K562 (cell line): ENCODE data around the gene MED22. TPM values are rescaled to one million over a fixed set of nuclear protein-coding genes. Genes with fewer than 3 reads are reported as not detected.

Source experiments
- CAMTA2 ChIP-seq: fragments of 250-450 bp; sonication (Bioruptor Pico); conservative IDR thresholded peaks from 2 replicates; pipeline ENCODE4 v1.5.1; 2022
- CBX1 ChIP-seq: sonication (generic); IDR thresholded peaks from 2 replicates; pipeline ENCODE4 v1.6.1; 2016; ENCODE audit warnings: antibody characterized with exemption, low read depth, mild to moderate bottlenecking
- CEBPB ChIP-seq: fragments of 450-650 bp; IDR thresholded peaks from 2 replicates; pipeline ENCODE4 v1.6.1; 2016; ENCODE audit warnings: missing genetic modification characterization, missing compliant biosample characterization
- CUX1 ChIP-seq: fragments of 200-800 bp; sonication (Bioruptor generic); IDR thresholded peaks from 2 replicates; pipeline ENCODE4 v1.6.1; 2016; ENCODE audit warnings: missing genetic modification characterization, missing compliant biosample characterization
- DPF2 ChIP-seq: fragments of 450-650 bp; IDR thresholded peaks from 2 replicates; pipeline ENCODE4 v1.6.1; 2016
- ETV5 ChIP-seq: sonication (generic); formaldehyde crosslinking; IDR thresholded peaks from 2 replicates; pipeline ENCODE4 v1.4.0; 2020; ENCODE audit warnings: low read depth, mild to moderate bottlenecking, missing genetic modification reagents
- FOSL1 ChIP-seq: fragments of 200-800 bp; sonication (Bioruptor generic); conservative IDR thresholded peaks from 2 replicates; pipeline ENCODE4 v1.6.1; 2016; ENCODE audit warnings: missing genetic modification characterization, missing compliant biosample characterization
- JUND ChIP-seq, 2 experiments: IDR thresholded peaks; 2 replicates in 1 of 2; 3 replicates in 1 of 2; pipeline ENCODE4 v1.6.1; 2011; ENCODE audit warnings: borderline replicate concordance in 2 of 2, low read depth in 2 of 2, low read length in 2 of 2, improper control_type of control experiment in 1 of 2, missing biosample characterization in 1 of 2, missing genetic modification characterization in 1 of 2, missing genetic modification reagents in 1 of 2
- KDM1A ChIP-seq, 2 experiments: fragments of 450-650 bp; IDR thresholded peaks; 2 replicates each; pipeline ENCODE4 v1.6.1; 2016; ENCODE audit warnings: mild to moderate bottlenecking in 2 of 2
- MYBL2 ChIP-seq, 2 experiments: fragments of 450-650 bp in 1 of 2; sonication (generic) in 1 of 2; formaldehyde crosslinking in 1 of 2; IDR thresholded peaks; 2 replicates each; pipeline versions ENCODE4 v1.6.1 to v1.8.1; 2017 to 2022; ENCODE audit warnings: borderline replicate concordance in 1 of 2, inconsistent platforms in 1 of 2, low read depth in 1 of 2, mild to moderate bottlenecking in 1 of 2, missing genetic modification reagents in 1 of 2, moderate library complexity in 1 of 2
- RBM17 ChIP-seq: fragments of 200-400 bp; formaldehyde crosslinking; IDR thresholded peaks from 2 replicates; pipeline ENCODE4 v1.6.1; 2017; ENCODE audit warnings: low read depth, mild to moderate bottlenecking, low read length, borderline replicate concordance
- SRSF1 ChIP-seq: fragments of 200-400 bp; formaldehyde crosslinking; IDR thresholded peaks from 2 replicates; pipeline ENCODE4 v1.6.1; 2017; ENCODE audit warnings: mild to moderate bottlenecking, low read depth, low read length, moderate library complexity
- ZC3H8 ChIP-seq: fragments of 450-650 bp; IDR thresholded peaks from 2 replicates; pipeline ENCODE4 v1.6.1; 2017
- ZNF639 ChIP-seq, 2 experiments: fragments of 200-800 bp in 1 of 2; sonication (Bioruptor generic) in 1 of 2; sonication (generic) in 1 of 2; formaldehyde crosslinking in 1 of 2; IDR thresholded peaks in 1 of 2; conservative IDR thresholded peaks in 1 of 2; 2 replicates each; pipeline versions ENCODE4 v1.5.0 to v1.6.1; 2016 to 2020; ENCODE audit warnings: missing compliant biosample characterization in 1 of 2, missing genetic modification characterization in 1 of 2, missing genetic modification reagents in 1 of 2
- ZNF707 ChIP-seq: fragments of 250-450 bp; sonication (Bioruptor Pico); conservative IDR thresholded peaks from 2 replicates; pipeline ENCODE4 v1.8.0; 2022; ENCODE audit warnings: inconsistent platforms, mild to moderate bottlenecking, moderate library complexity
- polyA plus RNA-seq, 8 experiments: library from polyadenylated mRNA; depleted of rRNA in 4 of 8; stranded (reverse) in 5 of 8; unstranded in 3 of 8; fragments of >200 nt; fragmentation: Nextera tagmentation in 2 of 8; fragmentation: Illumina TruSeq in 1 of 8; extraction: Ambion mirVana in 2 of 8; extraction: Trizol in 1 of 8; gene quantifications; 2 replicates each; pipeline versions ENCODE4 v1.2.1 to v1.2.3, GENCODE V29; 2011 to 2014; ENCODE audit warnings: inconsistent platforms in 1 of 8, missing spikeins in 1 of 8
- total RNA-seq, 7 experiments: library from RNA; depleted of rRNA in 6 of 7; stranded (reverse); fragments of >200 nt in 6 of 7; fragmentation: Illumina TruSeq in 2 of 7; extraction: Trizol in 2 of 7; gene quantifications; 2 replicates each; pipeline versions ENCODE4 v1.2.1 to v1.2.3, GENCODE V29; 2011 to 2021; ENCODE audit warnings: low replicate concordance in 1 of 7
- TF ChIP-seq, protein P1 (sequence below), 2 experiments: fragments of 450-650 bp in 1 of 2; sonication (generic) in 1 of 2; formaldehyde crosslinking in 1 of 2; IDR thresholded peaks in 1 of 2; conservative IDR thresholded peaks in 1 of 2; 2 replicates each; pipeline versions ENCODE4 v1.6.1 to v1.8.1; 2016 to 2023; ENCODE audit warnings: mild to moderate bottlenecking in 2 of 2, moderate library complexity in 2 of 2, inconsistent platforms in 1 of 2, missing genetic modification reagents in 1 of 2
- TF ChIP-seq, protein P2 (sequence below): fragments of 250-450 bp; sonication (Bioruptor Pico); IDR thresholded peaks from 2 replicates; pipeline ENCODE4 v1.5.0; 2022; ENCODE audit warnings: mild to moderate bottlenecking

The MED22 gene
- total and polyA plus RNA-seq, 9 of the 15 experiments (the other 6 are each of a cell fraction or from before 2014, with no cell fraction given), result 0.73 to 35.6 (median 22.3) TPM

GRCh38 chr9:133374612-133375115 is 26.7 kb upstream of the MED22 start (continued):
- TF ChIP-seq CUX1 (CRISPR knock-in tag) (0 out of 2 replicates have a peak, but pooled peaks have one; percentile 33), CBX1 (no peak), FOSL1 (peak; percentile 74), ZC3H8 (no peak), ZNF639 (CRISPR knock-in tag; conservative IDR thresholded peaks at IDR 0.05 in 1 of 2, IDR thresholded peaks at IDR 0.05 in 1 of 2) (no peak), CEBPB (tag) (peak; percentile 65; the same call in 1 of the 2 replicates), JUND (IDR thresholded peaks at IDR 0.05; ENCODE audit: borderline replicate concordance, low read depth, low read length) (peak; percentile 46; the same call in 1 of the 2 replicates), JUND (tag; IDR thresholded peaks at IDR 0.05; ENCODE audit: borderline replicate concordance, low read depth, low read length) (no peak; the same call in 2 of the 3 replicates), DPF2 (peak; percentile 48; the same call in 1 of the 2 replicates), ZNF707 (CRISPR knock-in tag) (no peak), SRSF1 (no peak), CAMTA2 (CRISPR knock-in tag) (no peak), MYBL2 (IDR thresholded peaks at IDR 0.05; ENCODE audit: low read depth) (no peak), MYBL2 (CRISPR knock-in tag; IDR thresholded peaks at IDR 0.05; ENCODE audit: borderline replicate concordance) (no peak), KDM1A (IDR thresholded peaks at IDR 0.05) (no peak), ETV5 (CRISPR knock-in tag) (no peak), RBM17 (no peak)
- TF ChIP-seq, protein P1, sequence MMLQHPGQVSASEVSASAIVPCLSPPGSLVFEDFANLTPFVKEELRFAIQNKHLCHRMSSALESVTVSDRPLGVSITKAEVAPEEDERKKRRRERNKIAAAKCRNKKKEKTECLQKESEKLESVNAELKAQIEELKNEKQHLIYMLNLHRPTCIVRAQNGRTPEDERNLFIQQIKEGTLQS (IDR thresholded peaks at IDR 0.05), result peak; percentile 72
- TF ChIP-seq, protein P1 (CRISPR knock-in tag; conservative IDR thresholded peaks at IDR 0.05), result no peak
- TF ChIP-seq, protein P2, sequence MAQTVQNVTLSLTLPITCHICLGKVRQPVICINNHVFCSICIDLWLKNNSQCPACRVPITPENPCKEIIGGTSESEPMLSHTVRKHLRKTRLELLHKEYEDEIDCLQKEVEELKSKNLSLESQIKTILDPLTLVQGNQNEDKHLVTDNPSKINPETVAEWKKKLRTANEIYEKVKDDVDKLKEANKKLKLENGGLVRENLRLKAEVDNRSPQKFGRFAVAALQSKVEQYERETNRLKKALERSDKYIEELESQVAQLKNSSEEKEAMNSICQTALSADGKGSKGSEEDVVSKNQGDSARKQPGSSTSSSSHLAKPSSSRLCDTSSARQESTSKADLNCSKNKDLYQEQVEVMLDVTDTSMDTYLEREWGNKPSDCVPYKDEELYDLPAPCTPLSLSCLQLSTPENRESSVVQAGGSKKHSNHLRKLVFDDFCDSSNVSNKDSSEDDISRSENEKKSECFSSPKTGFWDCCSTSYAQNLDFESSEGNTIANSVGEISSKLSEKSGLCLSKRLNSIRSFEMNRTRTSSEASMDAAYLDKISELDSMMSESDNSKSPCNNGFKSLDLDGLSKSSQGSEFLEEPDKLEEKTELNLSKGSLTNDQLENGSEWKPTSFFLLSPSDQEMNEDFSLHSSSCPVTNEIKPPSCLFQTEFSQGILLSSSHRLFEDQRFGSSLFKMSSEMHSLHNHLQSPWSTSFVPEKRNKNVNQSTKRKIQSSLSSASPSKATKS (CRISPR knock-in tag), result no peak
